Suprapubic skin (tissue), 4 donors: ENCODE measurements around the gene B3GALT4. TPM values are rescaled to one million over a fixed set of nuclear protein-coding genes. Genes with fewer than 3 reads are reported as not detected.

Experiments used
- DNase-seq, 2 donors: peaks; one replicate each; pipeline ENCODE4 v3.0.0-alpha.2; 2019; ENCODE audit warnings: low spot score in 2 of 2
- H3K27ac ChIP-seq: fragments of 200-600 bp; sonication (generic); one replicate; pipeline ENCODE4 v1.5.1; 2019
- H3K27me3 ChIP-seq: fragments of 200-600 bp; sonication (generic); one replicate; pipeline ENCODE4 v1.5.1; 2019
- H3K36me3 ChIP-seq: fragments of 200-600 bp; sonication (generic); one replicate; pipeline ENCODE4 v1.5.1; 2019
- H3K4me1 ChIP-seq: fragments of 200-600 bp; sonication (generic); one replicate; pipeline ENCODE4 v1.5.1; 2019
- H3K4me3 ChIP-seq: fragments of 200-600 bp; sonication (generic); one replicate; pipeline ENCODE4 v1.5.1; 2019; ENCODE audit warnings: mild to moderate bottlenecking
- H3K9me3 ChIP-seq: fragments of 200-600 bp; sonication (generic); one replicate; pipeline ENCODE4 v1.5.1; 2019
- CTCF ChIP-seq, 2 donors: fragments of 200-600 bp in 1 of 2; fragments of 450-650 bp in 1 of 2; sonication (generic) in 1 of 2; IDR thresholded peaks; one replicate each; pipeline ENCODE4 v1.5.1; 2016 to 2019; ENCODE audit warnings: antibody characterized with exemption in 2 of 2, mild to moderate bottlenecking in 1 of 2, moderate library complexity in 1 of 2
- EP300 ChIP-seq: sonication (generic); formaldehyde crosslinking; IDR thresholded peaks from one replicate; pipeline ENCODE4 v1.6.1; 2017; ENCODE audit warnings: antibody characterized with exemption
- POLR2A ChIP-seq, 2 donors: fragments of 450-650 bp; IDR thresholded peaks; one replicate each; pipeline ENCODE4 v1.6.1; 2017; ENCODE audit warnings: antibody characterized with exemption in 2 of 2, mild to moderate bottlenecking in 2 of 2, moderate library complexity in 2 of 2
- POLR2AphosphoS5 ChIP-seq, 3 donors: sonication (generic); formaldehyde crosslinking; IDR thresholded peaks; one replicate each; pipeline ENCODE4 v1.6.1; 2017; ENCODE audit warnings: antibody characterized with exemption in 3 of 3
- WGBS: methylation state at CpG from one replicate; pipeline ENCODE4 v1.1.5; 2018; 5-methylcytosine and 5-hydroxymethylcytosine counted together
- total RNA-seq, 4 donors: library from RNA; depleted of rRNA; stranded (reverse); fragments of >200 nt; gene quantifications; one replicate each; pipeline ENCODE4 v1.1.0, GENCODE V29; 2016

The B3GALT4 gene
- total RNA-seq, 4 donors from 2014 or later, result 16.6 to 26.2 (median 18.2) TPM

DNA sequence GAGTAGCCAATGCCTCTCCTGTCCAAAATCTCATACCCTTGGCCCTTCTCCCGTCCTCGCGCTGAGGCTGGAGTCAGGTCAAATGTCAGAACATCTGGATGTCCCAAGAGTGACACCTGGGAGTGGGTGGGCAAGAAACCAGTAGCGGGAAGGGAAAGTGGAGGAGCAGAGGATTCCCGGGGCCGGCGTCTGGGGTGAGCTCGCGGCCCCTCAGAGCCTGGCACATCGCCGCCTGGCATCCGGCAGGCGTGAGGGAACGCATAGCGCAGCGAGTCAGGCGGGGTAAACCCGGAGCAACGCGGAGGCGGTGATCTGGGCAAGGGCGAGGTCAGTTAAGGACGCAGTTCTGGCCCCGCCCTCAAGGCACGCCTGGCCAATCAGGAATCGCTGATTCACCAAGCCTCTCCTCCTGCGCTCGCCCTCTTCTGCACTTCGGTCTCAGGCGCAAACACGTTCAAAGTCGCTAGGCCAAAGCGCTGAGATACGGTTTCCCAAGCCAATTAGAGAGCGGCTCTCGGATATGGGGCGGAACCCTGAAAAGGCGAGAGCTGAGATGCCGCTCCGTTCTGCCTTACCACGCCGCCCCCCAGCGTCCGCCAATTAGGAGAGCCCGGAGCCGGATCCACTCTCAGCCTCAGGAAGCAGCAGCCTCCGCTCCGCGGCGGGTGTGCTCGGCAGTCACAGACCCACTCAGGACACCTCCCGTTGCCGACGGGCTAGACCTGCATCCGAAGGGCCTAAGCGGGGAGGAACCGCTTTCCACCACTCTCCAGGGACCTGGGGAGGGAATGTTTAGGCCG, 27.8 kb upstream of the B3GALT4 start:
- Histone ChIP-seq H3K4me1 (peaks cover 34% of the 10 kb centered on the region), H3K27me3 (no peaks in the 10 kb centered on the region), H3K36me3 (peaks cover 17% of the 10 kb centered on the region), H3K9me3 (no peaks in the 10 kb centered on the region), H3K4me3 (peak overlapping the region; percentile 71), H3K27ac (peak overlapping the region; percentile 96)
- peak; percentile 98 to 99 for DNase-seq
- TF ChIP-seq POLR2A (IDR thresholded peaks at IDR 0.05) (peak in 1 of 2 donors; percentile 68), EP300 (no peak), POLR2AphosphoS5 (IDR thresholded peaks at IDR 0.05) (peak in 1 of 3 donors; percentile 72), CTCF (IDR thresholded peaks at IDR 0.05) (peak in 1 of 2 donors; percentile 9)
- 0% methylated on average over 27 of the region's 58 CpGs for WGBS

DNA sequence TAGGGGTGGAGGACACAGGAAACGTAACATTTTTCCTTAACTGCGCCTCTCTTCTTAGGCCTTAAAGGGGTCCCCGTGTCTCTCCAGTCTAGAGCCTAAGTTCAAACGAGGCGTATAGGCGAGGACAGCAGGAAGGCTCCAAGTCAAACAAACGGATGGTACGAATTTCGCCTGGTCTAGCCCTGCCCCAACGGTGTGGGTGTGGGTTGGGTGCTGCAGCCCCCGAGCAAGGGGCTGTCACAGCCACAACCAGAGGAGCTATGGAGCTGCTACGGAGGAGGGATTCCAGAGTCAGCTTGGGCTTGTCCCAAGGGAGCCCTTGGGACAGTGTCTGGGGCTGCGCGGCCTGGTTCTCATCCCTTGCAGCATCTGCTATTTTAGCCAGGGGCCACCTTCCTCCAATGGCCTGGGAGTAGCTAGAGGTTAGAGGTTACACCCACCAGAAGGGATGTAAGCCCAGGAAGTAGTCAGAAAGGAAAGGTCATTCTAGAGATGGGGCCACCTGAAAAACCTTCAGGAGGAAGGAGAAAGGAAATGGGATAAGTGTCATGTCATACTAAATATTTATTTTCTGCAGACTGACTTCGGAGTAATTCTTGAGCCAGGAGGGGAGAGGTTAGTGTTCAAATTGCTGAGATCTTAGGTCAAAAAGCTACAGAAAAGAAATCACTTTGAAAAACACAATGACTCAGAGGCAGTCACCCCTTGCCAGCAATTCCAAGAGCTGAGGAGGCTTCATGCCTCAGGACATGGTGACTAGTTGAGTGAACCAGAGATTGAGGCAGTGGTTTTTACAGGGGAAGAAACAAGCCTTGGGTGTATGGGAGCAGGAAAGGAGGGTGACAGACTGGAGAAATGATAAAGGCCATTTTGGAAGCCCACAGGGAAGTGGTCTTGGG, 26.9 kb upstream of the B3GALT4 start:
- peak overlapping the region; percentile 71 for H3K4me3 ChIP-seq
- H3K36me3 ChIP-seq, result peaks cover 18% of the 10 kb centered on the region
- H3K4me1 ChIP-seq, result peaks cover 34% of the 10 kb centered on the region
- DNase-seq, result peak in 1 of 2 donors; percentile 61
- peak overlapping the region; percentile 96 for H3K27ac ChIP-seq
- no peak for TF ChIP-seq POLR2AphosphoS5 (IDR thresholded peaks at IDR 0.05)
- no peak for TF ChIP-seq CTCF (IDR thresholded peaks at IDR 0.05)
- TF ChIP-seq POLR2A (IDR thresholded peaks at IDR 0.05), result no peak
- TF ChIP-seq EP300, result no peak
- no peaks in the 10 kb centered on the region for H3K9me3 ChIP-seq
- H3K27me3 ChIP-seq, result no peaks in the 10 kb centered on the region
- 15% methylated on average over 14 of the region's 15 CpGs for WGBS

DNA sequence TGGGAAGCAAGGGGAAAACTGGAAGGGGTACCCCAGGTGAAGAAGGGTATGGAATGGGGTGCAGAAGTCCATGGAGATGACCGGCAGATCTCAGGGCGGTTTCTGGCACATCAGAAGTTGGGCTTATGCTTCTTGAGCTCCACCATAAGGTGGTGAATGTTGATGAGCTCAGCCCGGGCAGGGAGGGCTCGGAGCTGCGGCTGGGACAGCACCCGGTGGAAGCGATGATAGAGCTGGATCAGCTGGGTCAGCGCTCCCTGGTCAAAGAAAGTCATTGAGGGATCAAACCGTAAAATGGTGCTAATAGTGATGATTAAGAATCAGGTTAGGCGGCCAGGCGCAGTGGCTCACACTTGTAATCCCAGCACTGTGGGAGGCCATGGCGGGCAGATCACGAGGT, 26.2 kb upstream of the B3GALT4 start:
- 95% methylated on average over 13 of the region's 13 CpGs for WGBS
- no peak overlapping the region for H3K27ac ChIP-seq
- DNase-seq, result peak in 1 of 2 donors; percentile 54

DNA sequence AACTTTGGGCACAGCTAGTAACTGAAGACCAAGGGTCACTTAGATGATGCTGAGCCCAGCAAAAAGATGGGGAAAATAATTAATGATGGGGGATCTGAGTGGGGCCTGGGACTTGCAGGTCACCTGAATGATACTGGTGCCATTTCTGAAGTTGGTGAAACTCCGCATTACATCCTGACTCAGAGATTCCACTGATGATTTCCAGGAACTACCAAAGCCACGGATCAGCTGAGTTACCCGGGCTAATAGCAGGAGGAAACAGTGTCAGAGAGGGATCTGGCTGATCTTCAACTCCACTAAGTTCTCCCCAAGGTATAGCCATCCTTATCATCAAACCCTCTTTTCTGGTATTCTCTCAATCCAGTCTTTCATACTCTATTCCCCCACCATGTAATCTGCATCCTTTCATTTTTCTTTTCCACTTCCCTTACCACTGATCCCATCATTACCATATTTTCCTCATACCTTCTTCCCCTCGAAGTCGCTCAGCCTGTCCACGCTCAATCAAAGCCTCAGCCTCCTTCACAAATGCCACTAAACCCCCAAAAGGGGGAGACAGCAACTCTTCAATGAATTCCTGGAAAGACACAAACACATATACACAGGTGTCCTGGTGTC, 25.4 kb upstream of the B3GALT4 start:
- TF ChIP-seq POLR2AphosphoS5 (IDR thresholded peaks at IDR 0.05) (no peak), EP300 (no peak), CTCF (IDR thresholded peaks at IDR 0.05) (no peak), POLR2A (IDR thresholded peaks at IDR 0.05) (no peak)
- WGBS, result 84% methylated on average over 6 of the region's 6 CpGs
- peaks cover 20% of the 10 kb centered on the region for H3K36me3 ChIP-seq

More for the DNA sequence above, 26.2 kb upstream of the B3GALT4 start:
- peaks cover 20% of the 10 kb centered on the region for H3K36me3 ChIP-seq
- H3K27me3 ChIP-seq, result no peaks in the 10 kb centered on the region
- TF ChIP-seq CTCF (IDR thresholded peaks at IDR 0.05) (no peak), POLR2AphosphoS5 (IDR thresholded peaks at IDR 0.05) (no peak), POLR2A (IDR thresholded peaks at IDR 0.05) (no peak), EP300 (no peak)
- no peak overlapping the region for H3K4me3 ChIP-seq
- H3K4me1 ChIP-seq, result peaks cover 34% of the 10 kb centered on the region
- no peaks in the 10 kb centered on the region for H3K9me3 ChIP-seq

More for the DNA sequence above, 25.4 kb upstream of the B3GALT4 start:
- DNase-seq, result peak in 1 of 2 donors; percentile 8
- H3K27me3 ChIP-seq, result no peaks in the 10 kb centered on the region
- H3K4me3 ChIP-seq, result no peak overlapping the region
- no peaks in the 10 kb centered on the region for H3K9me3 ChIP-seq
- peaks cover 34% of the 10 kb centered on the region for H3K4me1 ChIP-seq
- H3K27ac ChIP-seq, result no peak overlapping the region
